NCI-H524 (cell line): ENCODE measurements around the gene OR4K14.
"Not testable (repeated sequence)": the region's sequence is repeated elsewhere in the genome, so short reads cannot be mapped to it uniquely, and the experiment has no call there.

Source experiments
- DNase-seq, 2 experiments: peaks; one replicate each; lab custom pipeline; 2025; lab: John Stamatoyannopoulos, UW

The OR4K14 gene

GRCh38 chr14:20019257-20019865 lies at the start of gene OR4K14:
OR4K14 (minus strand) TSS chr14:20019307; CDS start chr14:20015193, 4,114 bp downstream.
- DNase-seq: no peak

- DNase-seq: no peak
These were observed 40.6 kb upstream of the OR4K14 start, which contains the start of gene OR4L1 for GRCh38 chr14:20059745-20060144. OR4L1 (plus strand) TSS chr14:20060045; CDS start chr14:20060045, 0 bp downstream.

GRCh38 chr14:20048202-20048601 lies 29.1 kb upstream of the OR4K14 start:
- no peak for DNase-seq

- DNase-seq: no peak
These were observed 25.1 kb upstream of the OR4K14 start for GRCh38 chr14:20044243-20044642.

GRCh38 chr14:20035938-20036337 lies 16.8 kb upstream of the OR4K14 start, which contains the start of gene OR4K13:
OR4K13 (minus strand) TSS chr14:20036038; CDS start chr14:20034758, 1,280 bp downstream.
- DNase-seq: no peak

- DNase-seq: no peak
These were observed 16.3 kb upstream of the OR4K14 start for GRCh38 chr14:20035449-20035848.

- no peak for DNase-seq
These were observed 12.0 kb upstream of the OR4K14 start for GRCh38 chr14:20031058-20031457.

GRCh38 chr14:20008156-20008555 lies 11.0 kb downstream of the OR4K14 start:
- no peak for DNase-seq

- DNase-seq: no peak
These were observed 16.8 kb downstream of the OR4K14 start for GRCh38 chr14:20002319-20002718.

GRCh38 chr14:20001863-20002262 lies 17.2 kb downstream of the OR4K14 start, which contains the start of gene OR4Q2:
OR4Q2 (plus strand) TSS chr14:20002163.
- no peak for DNase-seq

- DNase-seq: no peak
These were observed 25.7 kb downstream of the OR4K14 start for GRCh38 chr14:19993438-19993837.

- no peak for DNase-seq
These were observed 43.8 kb downstream of the OR4K14 start, which contains the start of gene OR4K15 for GRCh38 chr14:19975291-19975690. OR4K15 (plus strand) TSS chr14:19975591; CDS start chr14:19975591, 0 bp downstream.

- DNase-seq: no peak
These were observed 44.3 kb downstream of the OR4K14 start for GRCh38 chr14:19974844-19975243.

- DNase-seq: not testable (repeated sequence)
These were observed 49.4 kb downstream of the OR4K14 start for GRCh38 chr14:19969735-19970134.
